RWPE2 (cell line): ENCODE data around the gene PKD1.

Experiments
- ATAC-seq: fragments of 200-7000 bp; cut with Tn5 transposase; 3 replicates; pipeline ENCODE4 v1.9.1; 2021; ENCODE audit warnings: low read depth
- DNase-seq: peaks from one replicate; pipeline ENCODE4 v3.0.0-alpha.2; 2020; ENCODE audit warnings: low spot score
- H3K27ac ChIP-seq: fragments of 450-650 bp; 2 replicates; pipeline ENCODE4 v1.5.1; 2017; ENCODE audit warnings: mild to moderate bottlenecking; ENCODE audit not compliant: poor library complexity, severe bottlenecking
- H3K27me3 ChIP-seq: fragments of 250-450 bp; sonication (Bioruptor Pico); 2 replicates; pipeline ENCODE4 v1.5.1; 2021; ENCODE audit warnings: mild to moderate bottlenecking, moderate library complexity; ENCODE audit not compliant: insufficient read depth, poor library complexity, severe bottlenecking
- H3K36me3 ChIP-seq: fragments of 250-450 bp; sonication (Bioruptor Pico); 2 replicates; pipeline ENCODE4 v1.5.1; 2020; ENCODE audit warnings: low read depth, mild to moderate bottlenecking, moderate library complexity
- H3K4me1 ChIP-seq: fragments of 250-450 bp; sonication (Bioruptor Pico); 2 replicates; pipeline ENCODE4 v1.5.1; 2021; ENCODE audit warnings: mild to moderate bottlenecking, moderate library complexity; ENCODE audit not compliant: insufficient read depth, poor library complexity, severe bottlenecking
- H3K4me3 ChIP-seq: fragments of 250-450 bp; sonication (Bioruptor Pico); 2 replicates; pipeline ENCODE4 v1.5.1; 2021; ENCODE audit warnings: mild to moderate bottlenecking, moderate library complexity; ENCODE audit not compliant: severe bottlenecking
- H3K9me3 ChIP-seq: fragments of 250-450 bp; sonication (Bioruptor Pico); 2 replicates; pipeline ENCODE4 v1.5.1; 2021; ENCODE audit warnings: mild to moderate bottlenecking, moderate library complexity; ENCODE audit not compliant: severe bottlenecking
- CTCF ChIP-seq: fragments of 450-650 bp; IDR thresholded peaks from one replicate; pipeline ENCODE4 v1.5.1; 2017; ENCODE audit warnings: mild to moderate bottlenecking, moderate library complexity; ENCODE audit not compliant: poor library complexity, severe bottlenecking

Gene PKD1

GRCh38 chr16:2077016-2077415 lies 58.7 kb downstream of the PKD1 start:
- ATAC-seq (no peak), DNase-seq (no peak)
- peaks cover 15% of the 10 kb centered on the region for H3K36me3 ChIP-seq
- peaks cover under 1% of the 10 kb centered on the region for H3K4me1 ChIP-seq
- no peak for TF ChIP-seq CTCF
- no peak overlapping the region for H3K4me3 ChIP-seq
- no peaks in the 10 kb centered on the region for H3K27me3 ChIP-seq
- no peaks in the 10 kb centered on the region for H3K9me3 ChIP-seq
- H3K27ac ChIP-seq, result no peak overlapping the region

GRCh38 chr16:2076072-2076865 lies 59.4 kb downstream of the PKD1 start:
- H3K36me3 ChIP-seq, result peaks cover 10% of the 10 kb centered on the region
- DNase-seq, result no peak

GRCh38 chr16:2075631-2076030 lies 60.1 kb downstream of the PKD1 start:
- Histone ChIP-seq H3K9me3 (no peaks in the 10 kb centered on the region), H3K27ac (no peak overlapping the region), H3K36me3 (peaks cover 15% of the 10 kb centered on the region), H3K4me1 (no peaks in the 10 kb centered on the region), H3K4me3 (no peak overlapping the region), H3K27me3 (no peaks in the 10 kb centered on the region)
- DNase-seq (no peak), ATAC-seq (no peak)
- TF ChIP-seq CTCF, result no peak

More at GRCh38 chr16:2076072-2076865, 59.4 kb downstream of the PKD1 start:
- Histone ChIP-seq H3K27ac (no peak overlapping the region), H3K9me3 (no peaks in the 10 kb centered on the region), H3K4me3 (no peak overlapping the region), H3K4me1 (no peaks in the 10 kb centered on the region), H3K27me3 (no peaks in the 10 kb centered on the region)
- TF ChIP-seq CTCF, result no peak
- ATAC-seq, result no peak

GRCh38 chr16:2074071-2074470 lies 61.6 kb downstream of the PKD1 start:
- Histone ChIP-seq H3K36me3 (peaks cover 22% of the 10 kb centered on the region), H3K27me3 (no peaks in the 10 kb centered on the region), H3K27ac (no peak overlapping the region), H3K4me3 (no peak overlapping the region), H3K4me1 (no peaks in the 10 kb centered on the region), H3K9me3 (no peaks in the 10 kb centered on the region)
- TF ChIP-seq CTCF, result no peak
- DNase-seq (no peak), ATAC-seq (no peak)

- DNase-seq, result no peak
- ATAC-seq, result no peak
- Histone ChIP-seq H3K9me3 (no peaks in the 10 kb centered on the region), H3K4me1 (no peaks in the 10 kb centered on the region), H3K36me3 (peaks cover 27% of the 10 kb centered on the region), H3K27ac (no peak overlapping the region), H3K27me3 (no peaks in the 10 kb centered on the region), H3K4me3 (no peak overlapping the region)
- TF ChIP-seq CTCF, result no peak
Observed at GRCh38 chr16:2072926-2073325, 62.8 kb downstream of the PKD1 start.
